Suprapubic skin (tissue), 4 donors: ENCODE results near the gene ITPA.
A peak's percentile ranks its signal among the peaks of the same experiment; 100 is the strongest.

ENCODE experiments used
- EP300 ChIP-seq: sonication (generic); formaldehyde crosslinking; IDR thresholded peaks from one replicate; pipeline ENCODE4 v1.6.1; 2017; ENCODE audit warnings: antibody characterized with exemption
- POLR2A ChIP-seq, 2 donors: fragments of 450-650 bp; IDR thresholded peaks; one replicate each; pipeline ENCODE4 v1.6.1; 2017; ENCODE audit warnings: antibody characterized with exemption in 2 of 2, mild to moderate bottlenecking in 2 of 2, moderate library complexity in 2 of 2
- POLR2AphosphoS5 ChIP-seq, 3 donors: sonication (generic); formaldehyde crosslinking; IDR thresholded peaks; one replicate each; pipeline ENCODE4 v1.6.1; 2017; ENCODE audit warnings: antibody characterized with exemption in 3 of 3
- TF ChIP-seq, protein P1 (sequence below), 2 donors: fragments of 200-600 bp in 1 of 2; fragments of 450-650 bp in 1 of 2; sonication (generic) in 1 of 2; IDR thresholded peaks; one replicate each; pipeline ENCODE4 v1.5.1; 2016 to 2019; ENCODE audit warnings: antibody characterized with exemption in 2 of 2, mild to moderate bottlenecking in 1 of 2, moderate library complexity in 1 of 2

DNA sequence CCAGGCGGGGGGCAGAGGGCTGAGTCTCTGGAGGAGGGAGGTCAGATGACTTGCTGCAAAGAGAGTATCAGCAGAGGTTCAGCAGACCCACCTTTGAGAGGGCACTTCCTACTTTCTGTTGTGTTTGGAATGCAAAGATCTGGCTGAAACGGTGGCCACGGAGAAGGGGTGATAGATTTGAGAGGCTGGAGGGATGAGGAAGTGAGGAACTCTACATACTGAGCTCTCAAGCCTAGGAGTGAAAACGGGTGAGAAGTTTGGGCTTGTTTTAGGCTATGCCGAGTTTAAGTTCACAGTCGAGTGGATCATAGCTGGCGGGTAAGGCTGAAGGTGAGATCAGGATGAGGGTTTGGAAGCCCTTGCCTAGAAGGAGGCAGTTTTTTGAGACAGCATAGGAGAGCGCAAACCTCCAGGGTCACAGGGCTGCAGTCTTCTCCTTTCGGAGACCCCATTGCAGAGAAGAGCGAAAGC is 477 bp upstream of the ITPA start:
- TF ChIP-seq, protein P1, sequence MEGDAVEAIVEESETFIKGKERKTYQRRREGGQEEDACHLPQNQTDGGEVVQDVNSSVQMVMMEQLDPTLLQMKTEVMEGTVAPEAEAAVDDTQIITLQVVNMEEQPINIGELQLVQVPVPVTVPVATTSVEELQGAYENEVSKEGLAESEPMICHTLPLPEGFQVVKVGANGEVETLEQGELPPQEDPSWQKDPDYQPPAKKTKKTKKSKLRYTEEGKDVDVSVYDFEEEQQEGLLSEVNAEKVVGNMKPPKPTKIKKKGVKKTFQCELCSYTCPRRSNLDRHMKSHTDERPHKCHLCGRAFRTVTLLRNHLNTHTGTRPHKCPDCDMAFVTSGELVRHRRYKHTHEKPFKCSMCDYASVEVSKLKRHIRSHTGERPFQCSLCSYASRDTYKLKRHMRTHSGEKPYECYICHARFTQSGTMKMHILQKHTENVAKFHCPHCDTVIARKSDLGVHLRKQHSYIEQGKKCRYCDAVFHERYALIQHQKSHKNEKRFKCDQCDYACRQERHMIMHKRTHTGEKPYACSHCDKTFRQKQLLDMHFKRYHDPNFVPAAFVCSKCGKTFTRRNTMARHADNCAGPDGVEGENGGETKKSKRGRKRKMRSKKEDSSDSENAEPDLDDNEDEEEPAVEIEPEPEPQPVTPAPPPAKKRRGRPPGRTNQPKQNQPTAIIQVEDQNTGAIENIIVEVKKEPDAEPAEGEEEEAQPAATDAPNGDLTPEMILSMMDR (IDR thresholded peaks at IDR 0.05) = no peak
- no peak for TF ChIP-seq POLR2AphosphoS5 (IDR thresholded peaks at IDR 0.05)
- TF ChIP-seq POLR2A (IDR thresholded peaks at IDR 0.05) = no peak
- peak; percentile 28 for TF ChIP-seq EP300
